ENCODE measurements around the gene FOXD3.
A peak's percentile ranks its signal among the peaks of the same experiment; 100 is the strongest.

The FOXD3 gene

DNA sequence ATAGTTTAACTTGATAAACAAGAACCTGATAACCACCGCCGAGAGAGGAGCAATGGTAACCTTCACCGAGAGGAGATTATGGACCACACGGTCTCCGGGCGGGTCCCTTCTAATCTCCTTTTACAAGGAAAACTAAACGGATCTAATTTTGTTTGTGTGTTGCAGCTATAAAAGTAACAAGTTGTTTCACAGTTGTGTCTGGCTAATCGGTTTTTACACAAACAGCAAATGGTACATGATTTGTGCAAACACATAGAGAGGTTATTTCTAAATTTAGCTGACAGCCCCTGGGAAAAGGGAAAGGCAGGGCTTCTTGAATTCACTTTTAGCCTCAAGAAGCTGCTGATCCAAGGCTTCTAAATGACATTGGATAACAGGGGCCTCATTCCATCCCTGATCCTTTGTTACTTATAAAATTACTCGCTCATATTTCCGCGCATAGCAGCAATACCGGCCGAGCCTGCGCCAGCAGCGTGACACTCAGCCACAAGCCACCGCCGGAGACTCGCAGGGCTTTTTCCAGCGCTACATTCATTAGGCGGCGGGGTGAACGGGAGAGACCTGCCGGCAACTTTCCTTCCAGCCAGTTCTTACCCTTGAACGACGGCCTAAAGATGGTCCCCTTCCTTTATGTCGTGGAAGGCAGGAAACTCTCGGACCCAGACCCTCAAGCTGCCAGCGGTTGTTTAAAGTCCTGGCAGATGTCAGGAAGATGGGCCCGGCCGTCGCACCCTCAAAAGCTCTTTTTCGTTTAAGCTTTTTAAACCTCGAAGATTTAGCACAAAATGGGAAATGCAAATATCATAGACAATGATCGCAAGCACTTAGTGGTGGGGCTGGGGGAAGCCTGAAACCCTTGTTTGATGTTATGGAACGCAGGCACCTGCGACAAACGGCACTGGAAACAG lies 4.4 kb downstream of the FOXD3 start:
- TF ChIP-seq, protein P1, sequence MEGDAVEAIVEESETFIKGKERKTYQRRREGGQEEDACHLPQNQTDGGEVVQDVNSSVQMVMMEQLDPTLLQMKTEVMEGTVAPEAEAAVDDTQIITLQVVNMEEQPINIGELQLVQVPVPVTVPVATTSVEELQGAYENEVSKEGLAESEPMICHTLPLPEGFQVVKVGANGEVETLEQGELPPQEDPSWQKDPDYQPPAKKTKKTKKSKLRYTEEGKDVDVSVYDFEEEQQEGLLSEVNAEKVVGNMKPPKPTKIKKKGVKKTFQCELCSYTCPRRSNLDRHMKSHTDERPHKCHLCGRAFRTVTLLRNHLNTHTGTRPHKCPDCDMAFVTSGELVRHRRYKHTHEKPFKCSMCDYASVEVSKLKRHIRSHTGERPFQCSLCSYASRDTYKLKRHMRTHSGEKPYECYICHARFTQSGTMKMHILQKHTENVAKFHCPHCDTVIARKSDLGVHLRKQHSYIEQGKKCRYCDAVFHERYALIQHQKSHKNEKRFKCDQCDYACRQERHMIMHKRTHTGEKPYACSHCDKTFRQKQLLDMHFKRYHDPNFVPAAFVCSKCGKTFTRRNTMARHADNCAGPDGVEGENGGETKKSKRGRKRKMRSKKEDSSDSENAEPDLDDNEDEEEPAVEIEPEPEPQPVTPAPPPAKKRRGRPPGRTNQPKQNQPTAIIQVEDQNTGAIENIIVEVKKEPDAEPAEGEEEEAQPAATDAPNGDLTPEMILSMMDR (IDR thresholded peaks at IDR 0.05; ENCODE audit: low read depth, low read length), result no peak
- DNase-seq, result no peak
- Histone ChIP-seq H3K4me1 (no peaks in the 10 kb centered on the region), H3K27me3 (peaks cover 98% of the 10 kb centered on the region), H3K4me3 (ENCODE audit: low read depth, low read length) (no peak overlapping the region), H3K9me3 (no peaks in the 10 kb centered on the region), H3K36me3 (no peaks in the 10 kb centered on the region)

DNA sequence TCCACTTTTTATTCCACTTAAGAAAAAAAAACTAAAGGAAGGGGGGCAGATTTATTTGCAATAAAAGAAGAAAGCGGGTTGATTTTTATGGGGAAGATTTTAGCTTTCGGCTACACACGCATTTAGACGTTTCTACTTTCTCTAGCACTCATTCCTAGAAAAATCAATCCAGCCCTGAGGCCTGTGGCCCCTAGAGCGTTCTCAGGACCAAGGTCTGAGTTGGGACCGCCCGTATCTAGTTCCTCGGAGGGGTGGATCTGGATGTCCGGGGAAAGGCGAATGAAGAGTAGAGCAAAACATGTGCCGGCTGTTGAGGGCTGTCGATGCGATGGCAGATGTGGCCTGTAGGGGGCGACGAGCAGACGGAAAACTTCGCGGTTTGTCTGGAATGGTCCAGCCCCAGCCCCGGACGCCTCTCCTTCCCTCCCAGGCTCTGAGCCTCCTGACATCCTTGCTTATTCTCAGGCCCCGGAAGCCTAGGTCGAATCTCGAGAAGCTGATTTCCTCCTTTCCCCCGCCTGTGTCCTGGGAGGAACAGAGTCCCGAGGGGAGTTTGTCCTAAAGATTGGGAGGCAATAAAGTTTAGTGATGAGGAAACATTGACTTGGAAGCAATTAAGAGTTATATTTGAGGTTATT lies 5.2 kb downstream of the FOXD3 start:
- Histone ChIP-seq H3K4me3 (ENCODE audit: low read depth, low read length) (no peak overlapping the region), H3K36me3 (no peaks in the 10 kb centered on the region), H3K9me3 (no peaks in the 10 kb centered on the region), H3K27me3 (peaks cover 96% of the 10 kb centered on the region), H3K4me1 (no peaks in the 10 kb centered on the region)
- TF ChIP-seq, protein P1 (IDR thresholded peaks at IDR 0.05; ENCODE audit: low read depth, low read length), result peak; percentile 63
- peak; percentile 57 for DNase-seq

DNA sequence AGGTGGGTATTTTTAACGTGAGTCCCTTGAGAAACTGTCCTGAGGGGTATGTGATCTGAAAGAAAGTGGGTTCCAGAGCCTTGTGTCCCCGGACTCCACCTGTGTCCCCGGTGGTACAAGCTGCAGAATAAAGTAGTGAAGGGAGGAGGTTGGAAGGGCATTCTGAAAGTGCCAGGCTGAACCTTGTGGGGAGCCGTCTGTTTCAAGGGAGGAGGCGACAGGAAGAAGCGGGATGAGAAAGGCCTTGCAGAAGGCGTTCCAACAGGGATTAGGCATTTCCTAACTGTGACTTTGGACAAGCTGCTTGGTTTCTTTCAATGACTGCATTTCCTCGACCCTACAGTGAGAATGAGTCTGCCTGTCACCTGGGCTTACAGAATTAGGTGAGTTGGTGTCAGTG lies 5.8 kb downstream of the FOXD3 start:
- TF ChIP-seq, protein P1 (IDR thresholded peaks at IDR 0.05; ENCODE audit: low read depth, low read length), result no peak
- peaks cover 90% of the 10 kb centered on the region for H3K27me3 ChIP-seq
- DNase-seq, result no peak
- no peaks in the 10 kb centered on the region for H3K4me1 ChIP-seq
- H3K9me3 ChIP-seq, result no peaks in the 10 kb centered on the region
- H3K4me3 ChIP-seq (ENCODE audit: low read depth, low read length), result no peak overlapping the region
- no peaks in the 10 kb centered on the region for H3K36me3 ChIP-seq

DNA sequence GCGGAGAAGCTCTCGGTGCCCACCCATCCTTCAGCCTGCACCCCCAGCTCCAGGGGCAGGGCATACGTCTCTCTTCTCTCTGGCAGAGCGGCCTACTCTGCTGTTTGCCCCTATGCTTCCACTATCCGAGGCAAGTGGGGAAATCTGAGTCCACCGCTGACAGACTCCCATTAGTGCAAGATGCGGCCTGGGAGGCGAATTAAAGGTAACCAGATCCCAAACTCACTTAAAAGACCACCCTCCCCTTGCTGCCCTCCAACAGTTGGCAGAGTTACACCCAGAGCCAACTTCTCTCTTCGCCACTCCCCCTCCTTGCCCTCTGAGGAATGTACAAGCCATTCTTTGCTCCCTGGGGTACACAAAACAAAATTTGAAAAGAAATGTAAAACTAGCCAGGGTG lies 6.4 kb downstream of the FOXD3 start:
- no peaks in the 10 kb centered on the region for H3K36me3 ChIP-seq
- no peaks in the 10 kb centered on the region for H3K9me3 ChIP-seq
- no peak overlapping the region for H3K4me3 ChIP-seq (ENCODE audit: low read depth, low read length)
- no peaks in the 10 kb centered on the region for H3K4me1 ChIP-seq
- H3K27me3 ChIP-seq, result peaks cover 84% of the 10 kb centered on the region
- TF ChIP-seq, protein P1 (IDR thresholded peaks at IDR 0.05; ENCODE audit: low read depth, low read length), result no peak
- no peak for DNase-seq

DNA sequence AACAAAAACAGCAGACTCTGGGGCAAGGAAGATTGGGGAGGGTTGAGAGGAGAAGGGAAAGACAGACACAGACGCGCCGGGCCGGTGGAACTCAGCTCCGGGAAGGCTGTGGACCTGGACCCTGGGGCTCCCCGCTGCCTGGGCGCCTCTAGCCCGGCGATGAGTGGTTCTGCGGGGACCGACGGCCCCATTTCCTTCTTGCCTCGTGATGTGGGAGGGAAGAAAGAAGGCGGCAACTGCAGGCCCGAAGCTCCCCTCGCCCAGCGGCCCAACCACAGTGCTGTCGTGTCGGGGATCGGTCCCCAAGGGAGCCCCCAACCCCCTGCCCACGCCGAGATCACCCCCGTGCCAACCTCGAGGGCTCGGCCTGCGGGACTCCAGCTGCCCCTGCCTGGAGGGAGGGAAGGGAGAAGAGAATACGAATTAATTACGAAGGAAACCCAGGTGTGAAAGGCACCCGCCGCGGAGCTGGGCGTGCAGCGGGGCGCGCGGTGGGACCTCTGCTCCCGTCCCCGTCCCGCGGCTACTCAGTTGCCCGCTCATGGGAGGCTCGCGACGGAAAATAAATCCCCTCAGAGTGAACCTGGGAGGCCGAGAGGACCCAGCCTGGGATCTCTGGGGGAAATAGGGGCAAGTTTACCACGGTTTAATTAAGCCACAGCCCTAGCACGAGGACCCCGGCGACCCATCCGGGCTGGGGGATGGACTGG lies 7.4 kb downstream of the FOXD3 start:
- peaks cover 74% of the 10 kb centered on the region for H3K27me3 ChIP-seq
- H3K36me3 ChIP-seq, result no peaks in the 10 kb centered on the region

More for the DNA sequence above, 7.4 kb downstream of the FOXD3 start:
- DNase-seq, result no peak
- H3K4me1 ChIP-seq, result no peaks in the 10 kb centered on the region
- H3K9me3 ChIP-seq, result no peaks in the 10 kb centered on the region
- TF ChIP-seq, protein P1 (IDR thresholded peaks at IDR 0.05; ENCODE audit: low read depth, low read length), result no peak
- no peak overlapping the region for H3K4me3 ChIP-seq (ENCODE audit: low read depth, low read length)
